PC-9 (cell line): ENCODE measurements around the gene GBA2.

Source experiments
- CTCF ChIP-seq: fragments of 200-600 bp; sonication (generic); conservative IDR thresholded peaks from 2 replicates; pipeline ENCODE4 v1.6.1; 2017; ENCODE audit warnings: mixed run types, antibody characterized with exemption, mild to moderate bottlenecking, moderate library complexity
- EZH2 ChIP-seq: fragments of 200-600 bp; sonication (generic); IDR thresholded peaks from 2 replicates; pipeline ENCODE4 v1.8.0; 2017; ENCODE audit warnings: antibody characterized with exemption, low read depth

GRCh38 chr9:35740243-35740642 is 8.8 kb downstream of the GBA2 start:
- TF ChIP-seq CTCF (no peak), EZH2 (no peak)
